Parathyroid adenoma (tissue), 2 donors: ENCODE data around the gene SLC44A2.
"Not testable (repeated sequence)": the region's sequence is repeated elsewhere in the genome, so short reads cannot be mapped to it uniquely, and the experiment has no call there.

ENCODE experiments used
- H2AFZ ChIP-seq: fragments of 300-600 bp; sonication (generic); one replicate; pipeline ENCODE4 v1.7.0; 2017; ENCODE audit warnings: antibody characterized with exemption, mild to moderate bottlenecking
- H3K27ac ChIP-seq: fragments of 300-600 bp; sonication (generic); one replicate; pipeline ENCODE4 v1.7.0; 2017
- H3K27me3 ChIP-seq: fragments of 300-600 bp; sonication (generic); one replicate; pipeline ENCODE4 v1.7.0; 2017; ENCODE audit warnings: low read length; ENCODE audit not compliant: control insufficient read depth, insufficient read depth
- H3K36me3 ChIP-seq: fragments of 300-600 bp; sonication (generic); one replicate; pipeline ENCODE4 v1.7.0; 2017; ENCODE audit warnings: low read length; ENCODE audit not compliant: control insufficient read depth, insufficient read depth
- H3K4me1 ChIP-seq: fragments of 300-600 bp; sonication (generic); one replicate; pipeline ENCODE4 v1.7.0; 2017; ENCODE audit warnings: control low read depth
- H3K4me2 ChIP-seq: fragments of 300-600 bp; sonication (generic); one replicate; pipeline ENCODE4 v1.7.0; 2017; ENCODE audit warnings: low read length
- H3K4me3 ChIP-seq: fragments of 300-600 bp; sonication (generic); one replicate; pipeline ENCODE4 v1.7.0; 2017; ENCODE audit warnings: low read depth, low read length
- H3K79me2 ChIP-seq: fragments of 300-600 bp; sonication (generic); one replicate; pipeline ENCODE4 v1.7.0; 2017; ENCODE audit warnings: control low read depth
- H3K9ac ChIP-seq: fragments of 300-600 bp; sonication (generic); one replicate; pipeline ENCODE4 v1.7.0; 2017; ENCODE audit warnings: mild to moderate bottlenecking
- H3K9me3 ChIP-seq: fragments of 300-600 bp; sonication (generic); one replicate; pipeline ENCODE4 v1.7.0; 2017; ENCODE audit warnings: low read length; ENCODE audit not compliant: control insufficient read depth
- CTCF ChIP-seq: fragments of 300-600 bp; sonication (generic); IDR thresholded peaks from one replicate; pipeline ENCODE4 v1.7.0; 2017; ENCODE audit warnings: antibody characterized with exemption, mild to moderate bottlenecking
- donor health status: primary hyperparathyroidism.

Gene SLC44A2

GRCh38 chr19:10662384-10663251 lies 37.3 kb downstream of the SLC44A2 start:
- Histone ChIP-seq H3K4me3 (no peak overlapping the region), H3K79me2 (peaks cover 90% of the 10 kb centered on the region), H3K9me3 (no peaks in the 10 kb centered on the region), H3K36me3 (no peaks in the 10 kb centered on the region), H3K9ac (no peak overlapping the region), H2AFZ (no peak overlapping the region), H3K27ac (no peak overlapping the region), H3K4me2 (no peak overlapping the region), H3K4me1 (peaks cover 19% of the 10 kb centered on the region), H3K27me3 (no peaks in the 10 kb centered on the region)
- no peak for TF ChIP-seq CTCF

GRCh38 chr19:10663252-10663563 lies 37.9 kb downstream of the SLC44A2 start:
- not testable (repeated sequence) for H3K27ac ChIP-seq
- peaks cover 19% of the 10 kb centered on the region for H3K4me1 ChIP-seq

GRCh38 chr19:10667867-10668266 lies 42.5 kb downstream of the SLC44A2 start:
- H3K9me3 ChIP-seq = no peaks in the 10 kb centered on the region
- no peaks in the 10 kb centered on the region for H3K27me3 ChIP-seq
- peaks cover 76% of the 10 kb centered on the region for H3K79me2 ChIP-seq
- H3K4me1 ChIP-seq = peaks cover under 1% of the 10 kb centered on the region
- H3K36me3 ChIP-seq = no peaks in the 10 kb centered on the region
- no peak overlapping the region for H3K27ac ChIP-seq
- TF ChIP-seq CTCF = no peak
- no peak overlapping the region for H3K9ac ChIP-seq
- H3K4me3 ChIP-seq = no peak overlapping the region
- no peak overlapping the region for H2AFZ ChIP-seq
- no peak overlapping the region for H3K4me2 ChIP-seq

More at GRCh38 chr19:10663252-10663563, 37.9 kb downstream of the SLC44A2 start:
- H3K36me3 ChIP-seq, H3K4me3 ChIP-seq, H3K27me3 ChIP-seq, H3K9me3 ChIP-seq, H3K9ac ChIP-seq, H2AFZ ChIP-seq, H3K4me2 ChIP-seq: not testable (repeated sequence)
- H3K79me2 ChIP-seq = peaks cover 90% of the 10 kb centered on the region

- Histone ChIP-seq H3K79me2 (peaks cover 62% of the 10 kb centered on the region), H3K27ac (no peak overlapping the region), H2AFZ (no peak overlapping the region), H3K4me3 (no peak overlapping the region), H3K27me3 (no peaks in the 10 kb centered on the region), H3K4me1 (no peaks in the 10 kb centered on the region), H3K9me3 (no peaks in the 10 kb centered on the region), H3K36me3 (no peaks in the 10 kb centered on the region), H3K4me2 (no peak overlapping the region), H3K9ac (no peak overlapping the region)
- no peak for TF ChIP-seq CTCF
Measured at GRCh38 chr19:10669246-10669645, 43.9 kb downstream of the SLC44A2 start.

- H3K27ac ChIP-seq = no peak overlapping the region
- no peak overlapping the region for H3K4me2 ChIP-seq
- TF ChIP-seq CTCF = no peak
Measured at GRCh38 chr19:10670182-10670581, 44.8 kb downstream of the SLC44A2 start.

More at GRCh38 chr19:10670182-10670581, 44.8 kb downstream of the SLC44A2 start:
- peaks cover 63% of the 10 kb centered on the region for H3K79me2 ChIP-seq
- no peaks in the 10 kb centered on the region for H3K36me3 ChIP-seq
- no peaks in the 10 kb centered on the region for H3K27me3 ChIP-seq
- no peak overlapping the region for H2AFZ ChIP-seq
- H3K4me3 ChIP-seq = no peak overlapping the region
- no peak overlapping the region for H3K9ac ChIP-seq
- no peaks in the 10 kb centered on the region for H3K9me3 ChIP-seq
- no peaks in the 10 kb centered on the region for H3K4me1 ChIP-seq
